ENCODE data around the gene KRT75.
"Not testable (repeated sequence)": the region's sequence is repeated elsewhere in the genome, so short reads cannot be mapped to it uniquely, and the experiment has no call there.

KRT75 gene

DNA sequence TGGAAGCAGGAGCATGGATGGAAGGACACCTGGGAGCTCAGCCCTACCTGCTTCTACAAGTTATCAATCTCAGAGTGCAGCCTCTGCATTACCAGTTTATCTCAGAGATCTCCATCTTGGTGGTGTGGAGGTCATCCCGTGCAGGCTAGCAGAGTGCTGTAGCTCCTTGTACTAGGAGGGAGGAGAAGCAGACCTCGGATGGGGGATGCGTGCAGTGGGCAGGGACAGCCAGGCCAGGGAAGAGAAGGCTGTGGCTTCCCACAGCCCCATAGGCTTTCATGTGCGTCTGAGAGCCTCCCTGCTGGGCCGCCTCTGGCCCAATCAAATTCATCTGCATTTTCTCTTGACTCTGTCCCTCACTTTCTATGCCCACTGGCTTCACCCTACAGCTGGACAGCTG, 19.2 kb downstream of the KRT75 start:
- DNase-seq = no peak

DNA sequence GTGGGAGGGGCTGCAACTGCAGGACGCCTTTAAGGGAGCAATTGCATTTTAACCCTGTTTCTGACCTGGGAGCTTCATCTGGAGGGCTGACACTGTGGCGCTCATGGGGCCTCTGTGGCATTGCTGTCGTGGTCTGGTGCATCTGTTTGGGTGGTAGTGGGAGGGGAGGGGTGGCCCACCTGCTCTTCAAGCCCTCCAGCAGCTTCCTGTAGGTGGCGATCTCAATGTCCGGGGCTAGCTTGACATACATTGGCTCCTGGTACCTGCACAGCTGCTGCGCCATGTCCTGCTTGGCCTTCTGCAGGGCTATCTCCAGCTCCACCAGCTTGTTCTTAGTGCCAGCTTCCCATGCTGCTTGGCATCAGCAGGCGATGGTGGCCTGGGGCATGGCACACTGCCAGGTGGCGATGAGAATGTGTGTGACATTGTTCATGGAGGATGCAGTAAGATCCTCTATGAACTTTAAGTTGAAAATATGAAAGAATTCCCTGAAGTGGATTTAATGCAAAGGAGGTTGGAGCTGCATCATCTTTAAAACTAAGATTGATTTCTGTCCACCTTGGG, 20.3 kb downstream of the KRT75 start:
- DNase-seq = no peak

DNA sequence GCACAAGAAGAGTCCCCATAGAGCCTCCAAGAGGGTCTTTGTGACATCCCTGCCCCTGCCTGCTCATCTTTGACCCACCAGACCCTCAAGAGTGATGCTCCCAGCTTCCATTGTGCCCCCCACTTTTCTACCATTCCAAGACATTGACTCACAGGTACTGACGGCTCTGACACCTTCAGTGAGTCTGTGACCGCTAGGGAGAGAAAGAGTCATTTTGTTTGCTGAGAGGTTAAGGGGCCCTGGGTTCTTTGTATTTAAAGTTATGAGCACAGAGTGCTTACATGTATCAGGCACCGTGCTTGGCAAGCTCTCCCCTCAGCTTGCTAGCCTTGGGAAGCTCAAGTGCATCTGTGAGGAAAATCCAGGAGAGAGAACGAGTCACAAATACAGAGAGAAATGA, 21.0 kb downstream of the KRT75 start:
- no peak for DNase-seq

DNA sequence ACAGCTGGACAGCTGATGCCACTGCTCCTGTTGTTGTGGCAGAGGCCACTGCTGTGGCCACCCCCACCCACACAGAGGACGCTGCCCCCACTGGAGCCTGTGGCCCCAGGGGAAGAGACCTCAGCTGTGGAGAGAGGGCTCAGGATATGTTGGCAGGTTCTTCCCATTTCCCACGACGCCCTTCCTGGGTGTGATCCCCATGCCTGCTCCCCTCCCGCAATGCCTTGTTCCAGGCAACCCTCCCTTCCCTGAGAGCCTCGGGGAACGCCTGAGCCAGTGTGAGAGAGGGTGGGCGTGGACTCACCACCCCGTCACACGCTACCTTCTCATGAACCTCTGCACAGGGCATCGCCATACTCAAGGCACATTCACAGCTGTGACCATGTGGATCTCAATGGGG, 22.4 kb downstream of the KRT75 start:
- no peak for DNase-seq

DNA sequence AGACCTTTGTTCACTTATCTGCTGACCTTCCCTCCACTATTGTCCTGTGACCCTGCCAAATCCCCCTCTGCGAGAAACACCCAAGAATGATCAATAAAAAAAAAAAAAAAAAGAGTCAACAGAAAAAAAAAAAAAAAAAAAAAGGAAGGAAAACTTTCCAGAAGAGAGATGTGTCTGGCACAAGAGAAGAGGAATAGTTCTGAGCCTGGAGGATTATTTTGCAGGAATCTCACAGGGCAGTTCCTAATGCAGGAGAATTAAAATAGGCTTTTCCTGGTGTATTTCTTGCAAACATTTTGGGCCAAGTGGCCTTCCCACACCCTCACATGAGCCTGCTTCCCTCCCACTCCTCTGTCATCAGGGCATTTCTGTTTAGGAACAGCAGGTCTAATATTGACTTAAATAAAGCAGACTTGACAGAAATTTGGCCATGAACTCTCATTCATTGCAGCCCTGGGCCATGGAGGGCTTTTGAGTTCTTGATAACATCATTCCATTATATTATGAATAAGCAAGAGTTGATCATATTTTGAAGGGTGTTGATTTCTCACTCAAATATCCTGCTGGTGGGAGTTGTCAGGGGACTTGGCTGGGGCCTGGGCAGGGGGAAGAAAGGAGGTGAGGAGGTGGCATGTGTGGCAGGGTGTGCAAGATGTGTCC, 23.5 kb downstream of the KRT75 start:
- not testable (repeated sequence) for DNase-seq

DNA sequence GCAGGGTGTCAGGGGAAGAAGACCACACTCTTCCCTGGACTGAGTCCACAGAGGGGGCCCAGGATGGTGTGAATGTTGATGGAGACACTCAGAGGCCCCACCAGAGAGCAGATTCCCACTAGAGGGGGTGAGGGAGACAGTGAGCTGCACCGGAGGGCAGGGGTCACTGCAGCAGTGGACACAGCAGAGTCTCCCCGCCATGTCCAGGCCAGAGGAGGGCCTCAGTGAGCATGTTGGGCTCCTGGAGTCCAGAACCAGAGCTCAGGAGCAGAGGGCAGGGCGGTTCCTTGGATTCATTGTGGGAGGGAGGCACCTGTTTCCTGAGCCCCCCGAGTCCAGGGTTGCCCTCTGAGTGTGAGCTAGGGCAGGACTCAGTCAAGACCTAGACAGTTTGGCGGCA, 26.3 kb downstream of the KRT75 start:
- DNase-seq = no peak

DNA sequence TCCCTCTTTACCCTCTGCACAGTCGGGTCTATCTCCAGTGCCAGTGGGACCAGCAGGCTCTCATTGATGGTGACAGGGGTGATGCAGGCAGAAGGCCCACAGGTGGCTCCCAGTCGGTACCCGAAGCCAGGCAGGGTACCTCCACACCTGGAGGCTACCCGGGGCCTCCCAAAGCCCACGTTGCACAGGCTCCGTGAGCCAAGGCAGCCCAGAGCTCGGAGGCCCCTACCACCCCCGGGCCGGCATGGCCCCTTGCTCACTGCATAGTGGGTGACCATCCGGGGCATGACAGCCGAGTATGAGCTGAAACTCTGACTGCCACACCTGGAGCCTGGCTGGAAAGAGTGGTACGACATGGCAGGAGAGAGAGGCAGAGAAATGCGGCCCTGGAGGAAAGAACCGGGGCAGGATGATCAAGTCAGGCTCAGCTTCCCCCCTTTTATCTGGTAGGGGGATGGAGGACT, 28.2 kb downstream of the KRT75 start, which contains the start of gene KRT82:
TSS of gene KRT82 (minus strand) at position 414 of the 464 bp plus-strand sequence. CDS start at position 356, 58 bp downstream.
- no peak for DNase-seq

DNA sequence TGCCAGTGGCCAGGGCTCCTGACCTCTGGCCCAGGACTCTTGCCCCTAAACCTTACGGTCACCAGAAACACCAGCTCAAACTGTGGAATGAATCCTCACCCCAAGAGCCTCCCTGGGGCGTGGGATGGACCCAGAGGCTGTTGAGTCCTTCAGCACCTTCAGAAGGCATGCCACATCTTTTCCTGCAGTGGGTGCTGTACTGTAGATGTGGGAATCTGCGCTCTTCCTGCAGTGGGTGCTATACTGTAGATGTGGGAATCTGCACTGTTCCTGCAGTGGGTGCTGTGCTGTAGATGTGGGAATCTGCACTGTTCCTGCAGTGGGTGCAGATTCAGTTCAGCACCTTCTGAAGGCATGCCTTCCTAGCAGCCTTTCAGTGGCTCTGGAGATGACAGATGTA, 29.2 kb downstream of the KRT75 start:
- no peak for DNase-seq

DNA sequence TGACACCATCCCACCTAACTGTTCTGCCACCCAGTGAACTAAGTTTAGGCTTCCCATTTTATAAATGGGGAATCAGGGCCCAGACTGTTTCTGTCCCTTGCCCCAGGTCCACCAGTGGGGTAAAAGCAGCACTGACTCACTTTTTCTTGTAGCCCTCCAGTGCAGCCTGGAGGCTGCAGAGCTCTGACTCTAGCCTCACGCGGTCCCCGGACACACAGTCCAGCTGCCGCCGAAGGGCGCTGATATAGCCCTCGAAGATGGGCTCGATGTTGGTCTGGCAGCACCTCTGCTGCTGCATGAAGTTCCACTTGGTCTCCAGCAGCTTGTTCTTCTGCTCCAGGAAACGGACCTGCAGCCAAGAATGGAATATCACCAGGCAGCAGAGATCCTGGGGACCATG, 30.6 kb downstream of the KRT75 start:
- no peak for DNase-seq

DNA sequence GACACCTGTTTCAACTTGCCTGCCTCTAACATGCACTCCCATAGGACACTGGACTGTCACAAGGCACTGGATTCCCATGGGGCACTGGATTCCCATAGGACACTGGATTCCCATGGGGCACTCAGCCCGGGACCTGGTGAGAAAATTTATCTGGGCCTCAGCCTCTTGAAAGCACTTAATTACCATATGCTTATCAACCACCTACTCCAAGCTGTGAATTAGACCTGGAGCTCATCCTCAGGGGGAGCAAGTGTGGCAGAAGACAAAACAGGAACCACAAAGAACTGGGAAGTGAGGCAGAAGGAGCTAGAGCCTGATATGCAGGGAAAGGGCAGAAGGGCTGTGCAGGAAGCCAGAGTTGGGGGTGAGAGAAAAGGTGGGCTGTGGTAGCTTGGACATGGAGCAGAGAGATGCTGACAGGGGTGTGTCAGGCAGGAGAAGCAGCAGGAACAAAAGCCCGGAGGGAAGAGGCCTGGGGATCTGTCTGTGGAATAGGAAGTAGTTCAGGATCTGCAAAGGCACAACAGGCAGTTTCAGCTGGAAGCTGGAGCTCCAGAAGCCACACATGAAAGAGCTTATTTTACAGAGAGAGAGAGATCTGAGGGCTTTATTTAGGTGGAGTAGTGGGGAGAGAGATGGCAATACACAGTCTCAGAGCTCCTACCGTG, 31.2 kb downstream of the KRT75 start:
- DNase-seq = no peak

DNA sequence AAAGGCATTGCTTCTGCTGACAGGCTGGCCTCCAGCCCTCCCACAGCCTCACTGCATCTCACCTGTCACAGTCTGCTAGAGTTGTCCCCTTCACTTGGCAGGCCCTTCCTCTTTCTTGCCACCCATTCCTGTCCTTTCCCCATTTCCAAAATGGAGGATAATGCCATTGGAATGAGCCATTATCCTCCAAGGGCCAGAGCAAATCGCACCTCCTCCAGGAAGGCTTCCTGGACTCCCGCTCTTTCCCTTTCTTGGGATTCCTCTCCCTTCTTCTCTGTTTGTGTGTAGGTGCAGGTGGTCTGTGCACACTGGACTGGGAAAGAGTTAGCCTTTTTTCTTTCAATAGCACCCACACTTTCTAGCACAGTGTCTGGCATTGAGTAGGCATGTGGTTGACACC, 31.8 kb downstream of the KRT75 start:
- no peak for DNase-seq

DNA sequence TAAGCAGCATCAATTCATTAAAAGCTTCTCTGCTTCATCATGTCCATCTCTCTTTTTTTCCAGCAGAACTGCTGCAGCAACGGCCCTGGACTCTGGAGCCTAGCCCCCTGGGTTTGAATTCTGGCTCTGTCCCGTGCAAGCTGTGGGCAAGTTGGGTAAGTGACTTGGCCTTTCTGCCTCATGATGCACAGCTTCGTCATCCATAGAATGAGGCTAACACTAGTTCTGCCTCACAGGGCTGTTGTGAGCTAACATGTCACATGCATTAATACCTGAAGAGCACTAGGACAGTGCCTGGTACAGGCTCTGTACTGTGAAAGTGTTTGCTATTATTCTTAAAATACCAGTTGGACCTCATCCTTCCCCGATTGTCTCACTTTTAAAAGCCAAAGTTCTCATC, 32.2 kb downstream of the KRT75 start:
- no peak for DNase-seq

DNA sequence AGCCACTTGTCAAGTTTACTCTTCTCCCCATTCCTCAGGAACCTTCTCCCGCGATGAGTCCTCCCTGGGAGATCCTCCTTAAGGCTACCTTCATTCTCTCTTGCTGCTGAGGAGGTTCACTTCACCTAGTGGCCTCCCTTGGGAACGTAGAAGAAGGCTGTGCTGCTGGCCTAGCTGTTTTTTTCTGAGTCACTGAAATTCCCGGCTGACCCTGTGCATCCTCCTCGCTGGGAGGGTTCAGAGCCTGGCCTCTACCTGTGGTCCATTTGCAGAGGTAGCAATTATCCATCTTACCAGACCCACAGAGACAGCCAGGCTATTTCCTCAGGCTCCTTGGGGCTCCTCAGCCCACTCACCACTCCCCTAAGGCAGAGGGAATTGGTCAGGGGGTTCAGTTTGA, 32.6 kb downstream of the KRT75 start:
- no peak for DNase-seq

DNA sequence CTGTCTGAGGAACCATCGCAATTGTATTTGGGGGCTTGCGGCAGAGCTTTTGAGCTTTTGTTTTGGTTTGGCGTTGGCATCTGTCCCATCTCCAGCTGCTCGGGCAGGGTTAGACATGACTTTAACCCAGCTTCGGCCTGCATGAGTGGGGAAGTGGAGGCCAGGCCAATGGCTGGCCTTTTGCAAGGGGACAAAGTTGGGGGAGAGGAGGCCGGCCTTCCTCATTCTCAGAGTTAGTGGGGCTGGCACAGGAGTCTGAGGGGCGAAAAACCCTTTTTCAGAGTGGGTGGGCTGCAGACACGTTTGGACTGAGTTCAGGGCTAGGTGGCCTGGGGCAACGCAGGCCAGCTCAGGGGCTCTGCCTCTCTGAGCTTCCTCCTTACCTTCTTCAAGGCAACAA, 33.3 kb downstream of the KRT75 start:
- DNase-seq = no peak

DNA sequence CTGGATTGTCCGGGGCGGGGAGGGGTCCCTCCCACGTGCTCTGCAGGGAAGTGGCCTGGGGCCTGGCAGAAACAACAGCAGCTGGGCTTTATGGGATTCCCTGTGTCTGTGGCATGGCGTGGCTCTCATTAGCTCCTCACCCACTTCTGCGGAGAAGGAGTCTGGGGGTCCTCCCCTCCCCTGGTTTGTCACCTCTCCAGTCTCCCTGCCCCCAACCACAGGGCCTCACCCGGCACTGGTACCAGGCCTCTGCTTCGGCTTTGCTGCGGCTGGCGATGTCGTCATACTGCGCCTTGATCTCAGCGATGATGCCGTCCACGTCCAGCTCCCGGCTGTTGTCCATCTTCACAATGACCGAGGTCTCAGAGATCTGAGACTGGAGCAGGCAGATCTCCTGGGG, 34.4 kb downstream of the KRT75 start:
- no peak for DNase-seq

DNA sequence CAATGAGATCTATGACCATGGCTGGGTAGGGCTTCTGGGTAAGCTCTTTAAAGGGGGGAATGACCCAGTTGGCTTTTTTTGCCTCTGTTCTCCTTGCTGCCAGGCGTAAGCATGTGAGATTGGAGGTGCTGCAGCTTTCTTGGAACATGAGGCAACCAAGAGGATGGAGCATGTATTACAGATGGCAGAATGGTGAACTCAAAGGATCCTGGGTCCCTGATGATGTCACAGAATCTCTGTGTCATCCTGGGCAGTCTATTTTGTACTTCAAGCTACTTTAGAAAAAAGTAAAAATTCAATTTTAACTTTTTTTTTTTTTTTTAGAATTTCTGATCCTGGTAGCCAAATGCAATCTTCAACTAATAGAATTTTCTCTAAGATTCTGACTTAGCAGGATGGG, 36.0 kb downstream of the KRT75 start:
- DNase-seq = no peak

DNA sequence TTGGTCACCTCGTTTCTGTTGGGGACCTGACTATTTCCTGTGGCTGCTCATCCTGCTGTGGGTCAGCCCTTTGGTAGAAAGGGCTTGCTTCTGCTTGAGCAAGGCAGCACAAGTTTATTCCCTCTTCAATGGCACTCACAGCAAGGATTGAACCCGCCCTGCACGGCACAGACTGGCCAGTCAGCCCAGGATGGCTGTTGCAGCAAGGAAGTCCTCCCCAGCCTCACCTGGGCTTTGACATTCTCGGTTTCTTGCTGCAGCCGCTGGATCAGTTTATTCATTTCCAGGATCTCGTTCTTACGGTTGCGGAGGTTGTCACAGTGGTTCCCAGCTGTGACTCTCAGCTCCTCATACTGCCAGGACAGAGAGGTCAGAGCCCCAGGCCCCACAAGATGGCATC, 37.5 kb downstream of the KRT75 start:
- DNase-seq = no peak

DNA sequence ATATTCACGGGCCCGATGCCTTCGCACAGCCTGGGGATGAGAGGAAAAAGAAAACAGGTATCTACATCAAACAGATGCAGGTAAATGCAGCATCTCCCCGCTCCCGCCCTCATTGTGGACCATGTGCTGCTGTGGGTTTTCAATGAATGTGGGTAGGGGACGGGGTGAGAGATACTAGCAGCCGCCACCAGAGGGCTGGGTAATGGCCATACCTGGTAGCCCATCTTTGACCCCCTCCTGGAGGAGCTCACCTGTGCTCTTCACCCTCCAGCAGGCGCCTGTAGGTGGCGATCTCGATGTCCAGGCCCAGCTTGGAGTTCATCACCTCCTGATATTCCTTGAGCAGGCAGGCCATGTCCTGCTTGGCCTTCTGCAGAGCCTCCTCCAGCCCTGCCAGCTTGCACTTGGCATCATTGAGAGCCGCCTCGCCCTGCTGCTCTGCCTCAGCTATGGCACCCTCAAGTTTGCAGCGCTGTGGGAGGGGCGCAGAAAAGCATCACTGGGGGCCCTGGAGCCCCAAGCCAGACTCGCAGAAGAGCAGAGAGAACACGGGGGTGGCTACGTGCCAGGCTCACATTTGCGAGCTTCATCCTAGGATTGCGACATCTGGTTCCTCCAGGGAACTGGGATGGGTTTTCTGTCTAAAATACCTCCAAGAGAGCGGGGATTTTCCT, 38.3 kb downstream of the KRT75 start:
- DNase-seq = no peak

DNA sequence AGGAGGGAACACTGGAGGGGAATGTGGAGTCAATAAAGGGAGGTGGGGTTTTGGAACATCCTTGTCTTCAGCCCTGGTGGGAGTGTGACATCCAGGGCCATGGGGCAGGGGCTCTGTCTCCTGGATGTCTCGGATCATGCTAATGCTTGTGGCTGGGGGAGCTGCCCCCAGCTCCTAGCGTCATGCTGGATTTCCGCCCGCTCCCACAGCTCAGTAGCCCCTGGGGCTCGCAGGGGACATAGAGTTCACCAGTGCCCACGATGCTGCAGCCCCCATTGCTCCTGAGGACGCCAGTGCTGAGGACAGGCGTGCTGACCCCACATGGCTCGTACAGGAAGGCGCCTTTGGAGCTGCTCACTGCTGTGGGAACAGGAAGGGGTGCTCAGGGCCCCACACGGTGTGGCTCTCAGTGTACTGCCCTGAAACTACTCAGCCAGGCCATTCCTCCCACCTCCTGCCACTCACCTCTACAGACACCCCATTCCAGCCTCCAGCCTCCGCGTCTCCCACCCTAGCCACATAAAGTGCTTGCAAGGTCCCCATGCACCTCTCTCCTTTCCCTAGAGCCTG, 39.2 kb downstream of the KRT75 start:
- DNase-seq = no peak

DNA sequence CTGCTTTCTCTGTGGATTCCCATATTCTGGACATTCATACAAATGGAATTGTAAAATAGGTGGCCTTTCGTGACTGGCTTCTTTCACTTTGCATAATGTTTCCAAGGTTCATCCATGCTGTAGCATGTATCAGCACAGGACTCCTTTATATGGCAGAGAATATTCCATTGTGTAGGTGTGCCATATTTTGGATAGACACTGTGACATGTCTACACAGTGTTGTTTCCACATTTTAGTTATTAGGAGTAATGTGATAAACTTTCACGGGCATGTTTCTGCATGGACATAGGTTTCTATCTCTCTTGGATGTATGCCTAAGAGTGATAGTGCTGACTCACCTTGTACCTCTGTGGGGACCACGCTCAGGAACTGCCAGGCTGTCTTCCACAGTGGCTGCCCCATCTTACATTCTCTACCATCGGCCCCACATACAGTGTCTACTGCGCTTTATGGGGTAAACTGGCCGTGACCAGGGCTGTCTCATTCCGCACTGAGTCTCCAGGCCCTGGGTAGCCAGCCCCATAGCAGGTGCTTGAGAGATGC, 41.6 kb downstream of the KRT75 start:
- DNase-seq = no peak

DNA sequence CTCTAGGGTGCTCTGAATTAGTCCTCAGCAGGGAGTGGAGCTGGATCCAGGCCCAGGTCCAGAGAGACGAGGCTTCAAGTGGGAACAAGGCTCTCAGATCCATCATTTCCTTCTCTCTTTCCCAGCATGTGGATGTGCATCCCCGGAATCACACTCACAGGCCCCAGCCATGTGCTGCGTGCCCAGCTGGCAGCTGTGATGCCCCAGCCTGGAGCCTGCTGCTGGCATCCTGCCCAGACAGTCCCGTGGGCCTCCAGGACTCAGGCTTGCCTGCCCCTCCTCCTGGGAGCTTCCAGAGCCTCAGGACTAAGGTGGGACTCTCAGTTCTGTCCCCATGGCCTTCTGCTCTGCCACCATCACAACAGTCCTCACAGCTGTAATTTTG, 42.6 kb downstream of the KRT75 start:
- DNase-seq = no peak

DNA sequence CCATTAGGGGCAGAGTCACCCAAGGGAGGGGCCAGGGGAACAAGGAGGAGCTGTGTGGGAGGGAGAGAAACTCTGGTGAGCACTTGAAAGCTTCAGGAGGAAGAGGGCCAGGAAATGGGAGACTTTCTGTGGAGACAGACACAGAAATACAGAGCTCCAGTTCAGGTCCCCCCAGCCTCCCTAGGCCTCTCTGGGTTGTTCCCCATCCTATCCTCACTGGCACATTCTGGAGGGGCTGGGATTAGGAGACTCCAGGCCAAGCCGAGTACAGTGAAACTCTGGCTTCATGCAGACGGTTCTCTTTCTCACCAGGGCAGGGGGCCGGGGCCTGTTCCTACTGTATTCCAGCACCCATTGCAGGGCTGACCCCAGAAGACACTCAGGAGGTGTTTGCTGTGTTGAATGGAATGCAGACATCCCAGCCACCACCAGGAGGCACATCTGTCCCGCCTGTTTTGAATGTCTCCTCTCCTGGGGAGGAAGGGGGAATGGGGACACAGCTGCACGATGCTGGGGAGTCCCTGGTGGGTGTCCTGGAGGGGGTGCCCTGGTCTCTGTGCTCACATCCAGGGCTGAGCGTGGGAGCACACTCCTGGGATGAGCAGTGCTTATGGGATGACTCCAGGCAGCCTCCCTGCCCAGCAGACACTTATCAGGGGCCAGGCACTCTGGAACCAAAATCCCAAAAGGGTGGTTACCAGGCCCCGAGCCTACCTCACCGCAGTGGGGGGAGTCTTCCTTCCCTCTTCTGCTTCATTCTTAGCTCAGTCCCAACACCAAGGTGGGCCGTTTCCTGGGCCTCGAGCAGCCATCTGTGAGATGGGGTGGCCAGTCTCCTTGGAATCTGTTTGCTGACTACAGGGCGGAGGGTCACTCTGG, 43.2 kb downstream of the KRT75 start:
- DNase-seq = no peak

All from GDM1 (cell line).